ENCODE data around the gene NDUFA8.

GRCh38 chr9:122129969-122130368, 29.6 kb downstream of the NDUFA8 start:
- TF ChIP-seq CTCF (IDR thresholded peaks at IDR 0.05) (no peak), POLR2A (IDR thresholded peaks at IDR 0.05) (no peak)
